CD4-positive, CD25-positive, alpha-beta regulatory T cell (primary cell): ENCODE data around the gene CACNG4. TPM values are rescaled to one million over a fixed set of nuclear protein-coding genes. Genes with fewer than 3 reads are reported as not detected.

ENCODE experiments used
- ATAC-seq, 2 donors: fragments of 150-1000 bp; cut with Tn5 transposase; one replicate each; pipeline ENCODE4 v1.10.0; 2021; ENCODE audit warnings: low read depth in 2 of 2, moderate number of reproducible peaks in 2 of 2, moderate library complexity in 1 of 2
- DNase-seq, 3 donors: peaks; one replicate each; pipeline versions ENCODE4 v3.0.0 to v3.0.0-alpha.2; 2012 to 2022; ENCODE audit warnings: mixed read lengths in 1 of 3
- H3K27ac ChIP-seq: one replicate; pipeline ENCODE4 v1.7.0; 2013; ENCODE audit warnings: mild to moderate bottlenecking, low read length; ENCODE audit not compliant: insufficient read depth, poor library complexity, severe bottlenecking
- H3K27me3 ChIP-seq: one replicate; pipeline ENCODE4 v1.7.0; 2013; ENCODE audit warnings: low read length; ENCODE audit not compliant: control insufficient read depth, insufficient read depth
- H3K36me3 ChIP-seq: one replicate; pipeline ENCODE4 v1.7.0; 2013; ENCODE audit warnings: mild to moderate bottlenecking, low read length, moderate library complexity; ENCODE audit not compliant: control insufficient read depth, insufficient read depth
- H3K4me1 ChIP-seq: 2 replicates; pipeline ENCODE4 v1.7.0; 2013; ENCODE audit warnings: mild to moderate bottlenecking, low read length; ENCODE audit not compliant: insufficient read depth, control insufficient read depth, poor library complexity, severe bottlenecking
- H3K4me3 ChIP-seq: one replicate; pipeline ENCODE4 v1.7.0; 2013; ENCODE audit warnings: low read depth, mild to moderate bottlenecking, low read length, moderate library complexity
- H3K9me3 ChIP-seq, 2 experiments: 1 replicate in 1 of 2; 2 replicates in 1 of 2; pipeline ENCODE4 v1.7.0; 2013; ENCODE audit warnings: low read length in 2 of 2, mild to moderate bottlenecking in 1 of 2, moderate library complexity in 1 of 2; ENCODE audit not compliant: control insufficient read depth in 2 of 2
- H3K27ac Mint-ChIP-seq, 3 donors: one replicate each; pipeline ENCODE4 v1.8.0; 2020 to 2022; ENCODE audit warnings: mild to moderate bottlenecking in 3 of 3, mixed read lengths in 3 of 3, moderate library complexity in 2 of 3
- H3K27me3 Mint-ChIP-seq: one replicate; pipeline ENCODE4 v1.8.0; 2022; ENCODE audit warnings: mild to moderate bottlenecking, mixed read lengths
- H3K36me3 Mint-ChIP-seq: one replicate; pipeline ENCODE4 v1.8.0; 2020; ENCODE audit warnings: mixed read lengths
- H3K4me1 Mint-ChIP-seq, 4 donors: one replicate each; pipeline ENCODE4 v1.8.0; 2020 to 2022; ENCODE audit warnings: mixed read lengths in 4 of 4, mild to moderate bottlenecking in 1 of 4
- H3K4me3 Mint-ChIP-seq, 4 donors: one replicate each; pipeline ENCODE4 v1.8.0; 2020 to 2022; ENCODE audit warnings: mild to moderate bottlenecking in 4 of 4, mixed read lengths in 4 of 4, moderate library complexity in 3 of 4
- H3K9me3 Mint-ChIP-seq, 7 donors: one replicate each; pipeline ENCODE4 v1.8.0; 2020 to 2022; ENCODE audit warnings: mixed read lengths in 7 of 7, mild to moderate bottlenecking in 3 of 7, moderate library complexity in 2 of 7
- polyA plus RNA-seq, 4 donors: library from polyadenylated mRNA; unstranded; fragments of 300-500 nt; fragmentation: Illumina TruSeq; gene quantifications; one replicate each; pipeline ENCODE4 v1.2.3, GENCODE V29; 2021
- total RNA-seq: library from RNA; stranded (reverse); gene quantifications from one replicate; pipeline ENCODE4 v1.2.3, GENCODE V29; 2022

The CACNG4 gene
- total and polyA plus RNA-seq, 5 donors from 2014 or later, result not detected

DNA sequence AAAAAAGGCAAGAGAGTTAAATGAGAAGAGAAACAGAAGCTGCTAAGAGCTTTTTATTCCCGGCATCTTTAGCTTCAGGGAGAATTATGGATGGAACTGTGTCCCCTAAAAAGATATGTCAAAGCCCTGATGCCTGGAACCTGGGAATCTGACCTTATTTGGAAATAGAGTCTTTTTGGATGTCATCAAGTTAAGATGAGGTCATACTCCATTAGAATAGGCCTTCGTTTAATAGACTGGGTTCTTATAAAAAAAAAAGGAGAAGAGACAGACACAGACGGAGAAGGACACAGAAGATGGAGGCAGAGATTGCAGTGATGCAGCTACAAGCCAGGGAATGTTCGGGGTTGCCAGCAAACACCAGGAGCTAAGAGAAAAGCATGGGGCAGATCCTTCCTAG is 24.6 kb downstream of the CACNG4 start:
- H3K4me1 ChIP-seq, result no peaks in the 10 kb centered on the region
- no peak overlapping the region for H3K27ac ChIP-seq
- no peak overlapping the region for H3K27ac Mint-ChIP-seq
- no peaks in the 10 kb centered on the region for H3K36me3 Mint-ChIP-seq
- H3K4me1 Mint-ChIP-seq, result no peaks in the 10 kb centered on the region
- ATAC-seq (no peak), DNase-seq (no peak)
- H3K9me3 Mint-ChIP-seq, result peaks cover 0 to 1% (median 0%) of the 10 kb centered on the region in 7 donors
- no peak overlapping the region for H3K4me3 ChIP-seq
- H3K4me3 Mint-ChIP-seq, result peak overlapping the region in 1 of 4 donors; percentile 21
- H3K9me3 ChIP-seq, result no peaks in the 10 kb centered on the region
- H3K27me3 ChIP-seq, result no peaks in the 10 kb centered on the region
- H3K27me3 Mint-ChIP-seq, result peaks cover 49% of the 10 kb centered on the region
- no peaks in the 10 kb centered on the region for H3K36me3 ChIP-seq

DNA sequence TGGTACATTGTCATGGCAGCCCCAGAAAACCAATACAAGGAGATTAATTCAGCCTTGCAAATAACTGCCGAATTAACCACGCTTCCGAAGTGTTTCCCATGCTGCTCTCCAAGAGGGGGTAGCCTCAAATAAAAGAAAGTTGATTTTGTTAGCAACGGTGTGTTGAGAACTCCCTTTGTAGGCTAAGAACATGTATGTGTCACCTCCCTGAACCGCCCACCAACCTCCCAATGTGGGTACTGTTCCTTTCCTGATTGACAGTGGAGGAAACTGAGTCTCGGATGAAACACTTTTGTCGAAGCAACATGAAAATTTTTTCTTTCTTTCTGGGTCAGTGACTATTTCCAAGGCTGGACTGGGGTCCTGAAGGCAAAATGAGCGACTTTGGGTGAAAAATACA is 25.1 kb downstream of the CACNG4 start:
- no peak overlapping the region for H3K27ac Mint-ChIP-seq
- H3K4me3 Mint-ChIP-seq, result no peak overlapping the region
- Histone ChIP-seq H3K27me3 (no peaks in the 10 kb centered on the region), H3K4me1 (no peaks in the 10 kb centered on the region), H3K36me3 (no peaks in the 10 kb centered on the region), H3K27ac (no peak overlapping the region), H3K4me3 (no peak overlapping the region), H3K9me3 (no peaks in the 10 kb centered on the region)
- H3K27me3 Mint-ChIP-seq, result peaks cover 48% of the 10 kb centered on the region
- DNase-seq (no peak), ATAC-seq (no peak)
- H3K4me1 Mint-ChIP-seq, result no peaks in the 10 kb centered on the region
- peaks cover 0 to 1% (median 0%) of the 10 kb centered on the region in 7 donors for H3K9me3 Mint-ChIP-seq
- no peaks in the 10 kb centered on the region for H3K36me3 Mint-ChIP-seq

DNA sequence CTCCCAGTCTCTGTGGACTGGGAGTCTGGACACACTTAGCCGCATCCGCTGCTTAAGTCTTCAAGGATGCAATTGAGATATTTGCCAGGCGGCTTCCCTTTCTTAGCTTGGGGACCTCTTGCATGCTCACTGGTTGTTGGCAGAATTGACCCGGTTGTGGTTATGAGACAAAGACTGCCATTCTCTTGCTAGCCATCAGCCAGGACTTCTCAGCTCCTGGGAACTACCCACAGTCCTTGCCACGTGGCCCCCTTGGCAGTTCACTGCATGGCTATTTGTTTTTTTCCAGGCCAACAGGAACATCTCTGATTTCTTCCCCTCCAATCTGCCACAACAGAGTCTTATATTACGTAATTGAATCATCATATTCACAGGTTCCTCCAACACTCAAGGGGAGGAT is 25.5 kb downstream of the CACNG4 start:
- H3K27me3 ChIP-seq, result no peaks in the 10 kb centered on the region
- no peaks in the 10 kb centered on the region for H3K4me1 Mint-ChIP-seq

DNA sequence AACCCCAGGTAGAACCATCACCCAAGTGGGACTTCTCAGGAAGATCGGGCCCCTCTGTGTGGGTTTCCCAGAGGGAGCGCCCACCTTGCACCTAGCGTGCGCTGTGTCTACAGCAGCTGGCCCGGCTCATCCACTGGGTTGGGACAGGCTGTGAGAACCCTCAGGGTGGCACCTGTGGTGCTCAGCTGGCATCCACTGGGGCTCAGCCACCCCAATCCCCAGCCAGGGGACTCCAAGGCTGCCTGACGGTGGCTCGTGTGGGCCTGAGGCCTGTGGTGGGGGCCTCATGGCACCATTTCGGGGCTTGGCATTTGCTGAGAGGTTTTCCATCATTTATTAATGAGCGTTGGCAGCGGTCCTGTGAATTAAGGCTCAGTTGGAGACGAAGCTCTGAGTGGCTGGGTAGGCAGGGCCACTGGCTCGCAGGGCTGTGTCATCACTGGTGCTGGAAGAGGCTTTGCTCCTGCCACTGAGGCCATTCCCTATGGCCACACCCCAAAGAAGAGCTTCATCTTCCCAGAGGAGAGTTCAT is 28.5 kb downstream of the CACNG4 start:
- Histone ChIP-seq H3K27ac (no peak overlapping the region), H3K36me3 (no peaks in the 10 kb centered on the region)
- DNase-seq, result no peak

More for the DNA sequence above, 25.5 kb downstream of the CACNG4 start:
- Histone ChIP-seq H3K36me3 (no peaks in the 10 kb centered on the region), H3K9me3 (no peaks in the 10 kb centered on the region), H3K4me1 (no peaks in the 10 kb centered on the region), H3K27ac (no peak overlapping the region), H3K4me3 (no peak overlapping the region)
- no peak for ATAC-seq
- no peaks in the 10 kb centered on the region for H3K36me3 Mint-ChIP-seq
- no peak overlapping the region for H3K27ac Mint-ChIP-seq
- peaks cover 0 to 1% (median 0%) of the 10 kb centered on the region in 7 donors for H3K9me3 Mint-ChIP-seq
- no peak for DNase-seq
- no peak overlapping the region for H3K4me3 Mint-ChIP-seq
- H3K27me3 Mint-ChIP-seq, result peaks cover 44% of the 10 kb centered on the region

DNA sequence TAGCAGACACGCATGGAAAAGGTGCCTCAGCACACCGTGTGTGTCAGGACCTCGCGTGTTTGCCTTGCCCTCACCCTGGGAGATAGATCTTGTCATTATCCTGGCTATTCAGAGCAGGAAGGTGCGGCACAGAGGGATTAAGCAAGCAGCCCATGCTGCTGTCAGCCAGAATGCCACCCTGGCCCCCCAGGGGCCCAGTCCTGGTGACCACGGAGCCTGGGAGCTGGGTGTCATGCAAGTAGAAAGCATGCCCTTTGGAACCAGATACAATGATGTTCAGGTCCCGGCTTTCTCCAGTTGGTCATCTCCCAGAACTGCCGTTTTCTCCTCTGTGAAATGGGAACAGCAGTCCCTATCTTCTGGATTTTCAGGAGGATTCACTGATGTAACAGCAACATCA is 29.9 kb downstream of the CACNG4 start:
- Mint-ChIP-seq H3K4me3 (no peak overlapping the region), H3K4me1 (no peaks in the 10 kb centered on the region), H3K36me3 (no peaks in the 10 kb centered on the region), H3K9me3 (no peaks in the 10 kb centered on the region), H3K27ac (no peak overlapping the region), H3K27me3 (peaks cover 29% of the 10 kb centered on the region)
- no peaks in the 10 kb centered on the region for H3K9me3 ChIP-seq
- DNase-seq (no peak), ATAC-seq (no peak)
- H3K36me3 ChIP-seq, result no peaks in the 10 kb centered on the region
- H3K4me1 ChIP-seq, result no peaks in the 10 kb centered on the region
- H3K4me3 ChIP-seq, result no peak overlapping the region
- no peak overlapping the region for H3K27ac ChIP-seq
- H3K27me3 ChIP-seq, result no peaks in the 10 kb centered on the region

More for the DNA sequence above, 28.5 kb downstream of the CACNG4 start:
- Histone ChIP-seq H3K27me3 (no peaks in the 10 kb centered on the region), H3K4me3 (no peak overlapping the region), H3K9me3 (no peaks in the 10 kb centered on the region), H3K4me1 (no peaks in the 10 kb centered on the region)
- no peaks in the 10 kb centered on the region for H3K9me3 Mint-ChIP-seq
- H3K4me3 Mint-ChIP-seq, result no peak overlapping the region
- no peaks in the 10 kb centered on the region for H3K36me3 Mint-ChIP-seq
- H3K4me1 Mint-ChIP-seq, result no peaks in the 10 kb centered on the region
- H3K27me3 Mint-ChIP-seq, result peaks cover 31% of the 10 kb centered on the region
- no peak for ATAC-seq
- H3K27ac Mint-ChIP-seq, result no peak overlapping the region

DNA sequence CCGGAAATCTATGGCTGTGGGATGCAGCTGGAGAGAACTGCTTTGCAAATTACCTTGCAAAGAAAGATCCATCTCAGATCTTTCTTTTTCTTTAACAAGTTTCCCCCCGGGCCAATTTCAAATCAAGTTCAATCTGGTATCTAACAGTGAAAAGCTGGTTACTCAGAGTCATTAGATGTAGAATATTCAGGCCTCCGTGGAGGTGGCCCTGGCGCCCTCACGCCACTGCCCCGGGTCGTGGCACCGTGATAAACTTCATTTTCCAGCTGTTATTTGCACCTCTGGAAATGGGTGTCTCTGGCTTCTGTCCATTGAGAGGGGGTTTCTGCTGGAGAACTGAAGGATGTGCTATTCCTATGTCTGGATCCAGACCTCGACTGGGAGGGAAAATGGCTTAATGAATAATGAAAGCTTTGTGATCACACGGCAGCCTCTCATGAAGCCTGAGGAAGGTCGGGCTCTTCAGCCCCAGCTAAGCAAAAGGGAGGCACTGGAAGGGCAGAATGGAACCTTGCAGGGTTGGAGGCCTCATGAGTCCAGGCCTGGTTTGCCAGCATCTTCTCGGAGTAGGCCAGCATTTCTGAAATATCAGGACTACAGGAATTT is 30.5 kb downstream of the CACNG4 start:
- H3K9me3 ChIP-seq, result no peaks in the 10 kb centered on the region
- Mint-ChIP-seq H3K27ac (no peak overlapping the region), H3K9me3 (no peaks in the 10 kb centered on the region), H3K27me3 (peaks cover 23% of the 10 kb centered on the region), H3K4me3 (no peak overlapping the region), H3K36me3 (no peaks in the 10 kb centered on the region), H3K4me1 (no peaks in the 10 kb centered on the region)
- H3K4me1 ChIP-seq, result no peaks in the 10 kb centered on the region
- H3K4me3 ChIP-seq, result no peak overlapping the region
- DNase-seq (no peak), ATAC-seq (no peak)
- no peak overlapping the region for H3K27ac ChIP-seq
- H3K36me3 ChIP-seq, result no peaks in the 10 kb centered on the region
- no peaks in the 10 kb centered on the region for H3K27me3 ChIP-seq

DNA sequence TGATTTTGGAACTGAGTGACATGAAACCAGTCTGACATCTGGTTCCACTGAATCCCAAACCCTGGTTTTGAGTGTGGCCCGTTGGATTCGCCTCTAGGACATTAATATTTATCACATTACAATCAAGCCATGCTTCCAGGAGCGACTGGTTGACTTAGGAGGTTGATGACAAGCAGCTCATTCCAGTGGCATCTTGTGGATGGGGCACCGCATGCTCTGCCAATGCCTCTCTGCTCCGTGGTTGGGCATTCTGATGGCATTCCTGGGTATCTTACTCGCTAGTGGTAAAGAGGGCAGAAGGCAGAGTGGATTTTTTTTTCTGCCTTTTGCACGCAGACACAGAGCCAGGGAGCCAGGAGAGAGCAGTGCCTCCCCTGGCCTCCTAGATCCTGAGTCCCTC is 31.4 kb downstream of the CACNG4 start:
- no peak for ATAC-seq
- Histone ChIP-seq H3K27me3 (no peaks in the 10 kb centered on the region), H3K4me1 (no peaks in the 10 kb centered on the region), H3K36me3 (no peaks in the 10 kb centered on the region), H3K9me3 (no peaks in the 10 kb centered on the region), H3K4me3 (no peak overlapping the region), H3K27ac (no peak overlapping the region)
- Mint-ChIP-seq H3K27me3 (peaks cover 19% of the 10 kb centered on the region), H3K27ac (no peak overlapping the region), H3K4me1 (no peaks in the 10 kb centered on the region), H3K4me3 (no peak overlapping the region), H3K9me3 (peaks cover 0 to under 1% (median 0%) of the 10 kb centered on the region in 7 donors), H3K36me3 (no peaks in the 10 kb centered on the region)
- DNase-seq, result no peak

DNA sequence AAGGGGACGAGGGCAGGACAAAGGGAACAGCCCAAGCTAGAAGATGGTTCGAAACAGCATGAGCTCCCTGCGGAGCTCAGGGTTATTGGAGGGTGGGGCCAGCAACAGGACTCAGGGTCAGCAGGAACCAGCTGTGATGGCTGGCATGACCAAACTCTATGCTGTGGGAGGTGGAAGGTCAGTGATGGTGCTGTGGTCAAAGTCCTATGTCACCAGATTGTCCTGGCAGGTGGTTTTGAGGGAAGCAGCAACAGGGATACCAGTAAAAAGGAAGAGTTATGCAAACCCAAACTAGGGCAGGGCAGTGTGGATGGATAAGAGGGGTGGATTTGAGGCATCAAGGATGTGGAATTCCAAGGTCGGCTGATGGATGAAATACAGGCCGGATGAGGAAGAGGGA is 32.4 kb downstream of the CACNG4 start:
- Histone ChIP-seq H3K27me3 (no peaks in the 10 kb centered on the region), H3K36me3 (no peaks in the 10 kb centered on the region), H3K4me3 (no peak overlapping the region), H3K4me1 (no peaks in the 10 kb centered on the region), H3K9me3 (no peaks in the 10 kb centered on the region), H3K27ac (no peak overlapping the region)
- Mint-ChIP-seq H3K9me3 (peaks cover 0 to 1% (median 0%) of the 10 kb centered on the region in 7 donors), H3K4me1 (no peaks in the 10 kb centered on the region), H3K27ac (no peak overlapping the region), H3K4me3 (no peak overlapping the region), H3K36me3 (no peaks in the 10 kb centered on the region), H3K27me3 (peaks cover 16% of the 10 kb centered on the region)
- DNase-seq (no peak), ATAC-seq (no peak)
